Measurements from ENCODE around the gene TMEM145. TPM values are rescaled to one million over a fixed set of nuclear protein-coding genes. Genes with fewer than 3 reads are reported as not detected.

TMEM145 gene
- total RNA-seq, 1 experiment from 2014 or later: 4.9 TPM

DNA sequence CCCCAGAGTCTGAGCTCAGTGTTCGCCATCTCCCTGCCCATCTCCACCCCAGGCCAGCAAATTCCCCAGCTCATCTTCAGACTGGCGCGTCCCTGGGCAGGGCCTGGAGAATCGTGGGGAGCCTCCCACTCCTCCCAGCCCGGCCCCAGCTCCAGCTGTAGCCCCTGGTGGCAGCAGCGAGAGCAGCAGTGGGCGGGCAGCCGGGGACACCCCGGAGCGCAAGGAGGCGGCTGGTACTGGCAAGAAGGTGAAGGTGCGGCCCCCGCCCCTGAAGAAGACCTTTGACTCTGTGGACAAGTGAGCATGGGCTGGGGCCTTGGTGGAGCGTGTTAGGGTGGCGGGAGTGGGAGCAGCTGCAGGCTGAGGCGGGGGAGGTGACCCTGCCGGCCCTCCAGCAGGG, 19.6 kb upstream of the TMEM145 start:
- CTCF ChIA-PET: interaction anchor here (0.5 to 0.8 kb wide), 2 partner anchors 47 to 49 kb away, joined by 3 read pairs; no protein-coding TSS in a partner anchor

DNA sequence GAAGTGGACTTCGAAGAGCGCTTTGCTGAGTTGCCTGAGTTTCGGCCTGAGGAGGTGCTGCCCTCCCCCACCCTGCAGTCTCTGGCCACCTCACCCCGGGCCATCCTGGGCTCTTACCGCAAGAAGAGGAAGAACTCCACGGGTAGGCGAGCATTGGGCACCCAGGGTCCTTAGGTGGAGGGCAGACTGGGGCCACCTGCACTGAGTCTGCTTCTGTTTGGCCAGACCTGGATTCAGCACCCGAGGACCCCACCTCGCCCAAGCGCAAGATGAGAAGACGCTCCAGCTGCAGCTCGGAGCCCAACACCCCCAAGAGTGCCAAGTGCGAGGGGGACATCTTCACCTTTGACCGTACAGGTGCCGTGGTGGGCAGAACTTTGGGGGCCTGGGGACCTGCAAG, 19.2 kb upstream of the TMEM145 start:
- Histone ChIP-seq H3K4me3 (ENCODE audit: low read depth, low read length, poor library complexity, severe bottlenecking) (no peak overlapping the region), H3K36me3 (ENCODE audit: insufficient read depth, low read length, poor library complexity, severe bottlenecking) (peaks cover 82% of the 10 kb centered on the region), H3K9me3 (ENCODE audit: low read depth, low read length, poor library complexity, severe bottlenecking) (no peaks in the 10 kb centered on the region), H3K27me3 (replicated peaks; ENCODE audit: insufficient read depth, low read depth, low read length, poor library complexity) (no peaks in the 10 kb centered on the region), H3K27ac (ENCODE audit: low read depth, low read length, poor library complexity, severe bottlenecking) (no peak overlapping the region), H3K4me1 (ENCODE audit: insufficient read depth, low read length, poor library complexity, severe bottlenecking) (no peaks in the 10 kb centered on the region)
- DNase-seq (ENCODE audit: low spot score): no peak
- ChIA-PET POLR2A (ENCODE audit: low non-redundant PET) (no interaction called here), CTCF (no interaction called here)
- intact Hi-C loops (cut with micrococcal nuclease; ENCODE audit: unreplicated experiment): no loop called here
- TF ChIP-seq, protein P1, sequence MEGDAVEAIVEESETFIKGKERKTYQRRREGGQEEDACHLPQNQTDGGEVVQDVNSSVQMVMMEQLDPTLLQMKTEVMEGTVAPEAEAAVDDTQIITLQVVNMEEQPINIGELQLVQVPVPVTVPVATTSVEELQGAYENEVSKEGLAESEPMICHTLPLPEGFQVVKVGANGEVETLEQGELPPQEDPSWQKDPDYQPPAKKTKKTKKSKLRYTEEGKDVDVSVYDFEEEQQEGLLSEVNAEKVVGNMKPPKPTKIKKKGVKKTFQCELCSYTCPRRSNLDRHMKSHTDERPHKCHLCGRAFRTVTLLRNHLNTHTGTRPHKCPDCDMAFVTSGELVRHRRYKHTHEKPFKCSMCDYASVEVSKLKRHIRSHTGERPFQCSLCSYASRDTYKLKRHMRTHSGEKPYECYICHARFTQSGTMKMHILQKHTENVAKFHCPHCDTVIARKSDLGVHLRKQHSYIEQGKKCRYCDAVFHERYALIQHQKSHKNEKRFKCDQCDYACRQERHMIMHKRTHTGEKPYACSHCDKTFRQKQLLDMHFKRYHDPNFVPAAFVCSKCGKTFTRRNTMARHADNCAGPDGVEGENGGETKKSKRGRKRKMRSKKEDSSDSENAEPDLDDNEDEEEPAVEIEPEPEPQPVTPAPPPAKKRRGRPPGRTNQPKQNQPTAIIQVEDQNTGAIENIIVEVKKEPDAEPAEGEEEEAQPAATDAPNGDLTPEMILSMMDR (conservative IDR thresholded peaks at IDR 0.05; ENCODE audit: low read depth, low read length): no peak
- no peak for TF ChIP-seq EZH2 (IDR thresholded peaks at IDR 0.05; ENCODE audit: borderline replicate concordance, low read depth, low read length, poor library complexity, severe bottlenecking)
- BruUV-seq (replicated peaks): no TSS peak

More for the DNA sequence above, 19.6 kb upstream of the TMEM145 start:
- H3K27me3 ChIP-seq (replicated peaks; ENCODE audit: insufficient read depth, low read depth, low read length, poor library complexity): no peaks in the 10 kb centered on the region
- no TSS peak for BruUV-seq (replicated peaks)
- no peak overlapping the region for H3K4me3 ChIP-seq (ENCODE audit: low read depth, low read length, poor library complexity, severe bottlenecking)
- no peaks in the 10 kb centered on the region for H3K9me3 ChIP-seq (ENCODE audit: low read depth, low read length, poor library complexity, severe bottlenecking)
- intact Hi-C loops (cut with micrococcal nuclease; ENCODE audit: unreplicated experiment): no loop called here
- TF ChIP-seq, protein P1 (conservative IDR thresholded peaks at IDR 0.05; ENCODE audit: low read depth, low read length): 0 out of 2 replicates have a peak, but pooled peaks have one; percentile 35
- TF ChIP-seq EZH2 (IDR thresholded peaks at IDR 0.05; ENCODE audit: borderline replicate concordance, low read depth, low read length, poor library complexity, severe bottlenecking): no peak
- no peak for DNase-seq (ENCODE audit: low spot score)
- H3K36me3 ChIP-seq (ENCODE audit: insufficient read depth, low read length, poor library complexity, severe bottlenecking): peaks cover 86% of the 10 kb centered on the region
- POLR2A ChIA-PET (ENCODE audit: low non-redundant PET): no interaction called here
- H3K4me1 ChIP-seq (ENCODE audit: insufficient read depth, low read length, poor library complexity, severe bottlenecking): no peaks in the 10 kb centered on the region
- no peak overlapping the region for H3K27ac ChIP-seq (ENCODE audit: low read depth, low read length, poor library complexity, severe bottlenecking)

DNA sequence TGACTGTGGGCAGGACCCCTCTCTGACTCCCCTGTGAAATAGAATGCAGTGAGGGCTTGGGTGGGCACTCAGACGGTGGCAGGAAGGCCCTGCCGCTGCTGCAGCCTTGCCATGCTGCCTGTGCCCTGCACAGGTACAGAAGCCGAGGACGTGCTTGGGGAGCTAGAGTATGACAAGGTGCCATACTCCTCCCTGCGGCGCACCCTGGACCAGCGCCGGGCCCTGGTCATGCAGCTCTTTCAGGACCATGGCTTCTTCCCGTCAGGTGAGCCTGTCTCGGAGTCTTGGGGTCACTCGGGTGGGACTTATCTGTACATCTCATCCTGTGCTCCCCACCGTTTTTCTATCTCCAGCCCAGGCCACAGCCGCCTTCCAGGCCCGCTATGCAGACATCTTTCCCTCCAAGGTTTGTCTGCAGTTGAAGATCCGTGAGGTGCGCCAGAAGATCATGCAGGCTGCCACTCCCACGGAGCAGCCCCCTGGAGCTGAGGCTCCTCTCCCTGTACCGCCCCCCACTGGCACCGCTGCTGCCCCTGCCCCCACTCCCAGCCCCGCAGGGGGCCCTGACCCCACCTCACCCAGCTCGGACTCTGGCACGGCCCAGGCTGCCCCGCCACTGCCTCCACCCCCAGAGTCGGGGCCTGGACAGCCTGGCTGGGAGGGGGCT, 18.5 kb upstream of the TMEM145 start:
- intact Hi-C loops (cut with micrococcal nuclease; ENCODE audit: unreplicated experiment): no loop called here
- no peak for TF ChIP-seq EZH2 (IDR thresholded peaks at IDR 0.05; ENCODE audit: borderline replicate concordance, low read depth, low read length, poor library complexity, severe bottlenecking)
- TF ChIP-seq, protein P1 (conservative IDR thresholded peaks at IDR 0.05; ENCODE audit: low read depth, low read length): no peak
- no peaks in the 10 kb centered on the region for H3K27me3 ChIP-seq (replicated peaks; ENCODE audit: insufficient read depth, low read depth, low read length, poor library complexity)
- ChIA-PET CTCF (interaction anchor here (0.6 kb wide), 1 partner anchor 49 kb away, joined by 5 read pairs; no protein-coding TSS in a partner anchor), POLR2A (ENCODE audit: low non-redundant PET) (no interaction called here)
- H3K4me3 ChIP-seq (ENCODE audit: low read depth, low read length, poor library complexity, severe bottlenecking): no peak overlapping the region
- no TSS peak for BruUV-seq (replicated peaks)
- H3K4me1 ChIP-seq (ENCODE audit: insufficient read depth, low read length, poor library complexity, severe bottlenecking): no peaks in the 10 kb centered on the region
- no peaks in the 10 kb centered on the region for H3K9me3 ChIP-seq (ENCODE audit: low read depth, low read length, poor library complexity, severe bottlenecking)
- DNase-seq (ENCODE audit: low spot score): no peak
- H3K36me3 ChIP-seq (ENCODE audit: insufficient read depth, low read length, poor library complexity, severe bottlenecking): peaks cover 76% of the 10 kb centered on the region
- H3K27ac ChIP-seq (ENCODE audit: low read depth, low read length, poor library complexity, severe bottlenecking): no peak overlapping the region

All from A673 (cell line).